SK-N-SH (cell line): Measurements from ENCODE around the gene SETBP1. TPM values are rescaled to one million over a fixed set of nuclear protein-coding genes. Genes with fewer than 3 reads are reported as not detected.

Source experiments
- CTCF ChIA-PET: fragments of 300-600, 350-600 bp; formaldehyde crosslinking; extraction: SDS; loops from one replicate; lab custom pipeline; 2021; lab: Yijun Ruan, JAX
- POLR2A ChIA-PET: fragments of 350-600 bp; sonication (Branson Sonifier 250); formaldehyde crosslinking; extraction: SDS; loops from one replicate; lab custom pipeline; 2020; ENCODE audit warnings: antibody characterized with exemption, inconsistent platforms; lab: Yijun Ruan, JAX
- DNase-seq: peaks from one replicate; pipeline ENCODE4 v3.0.0; 2012
- H2AFZ ChIP-seq: fragments of 200-600 bp; sonication (generic); 2 replicates; pipeline ENCODE4 v1.8.1; 2016; ENCODE audit warnings: antibody characterized with exemption, mild to moderate bottlenecking, low read depth
- H3F3A ChIP-seq: fragments of 200-600 bp; sonication (generic); replicated peaks from 2 replicates; pipeline ENCODE3; 2016; ENCODE audit warnings: antibody characterized with exemption, mild to moderate bottlenecking; ENCODE audit not compliant: insufficient read depth
- H3K27ac ChIP-seq, 2 experiments: fragments of 200-500 bp in 1 of 2; fragments of 200-600 bp in 1 of 2; sonication (Bioruptor generic) in 1 of 2; sonication (generic), shearing (Covaris generic) in 1 of 2; 2 replicates each; pipeline versions ENCODE4 v1.5.1 to v1.6.1; 2014 to 2016; ENCODE audit warnings: low read depth in 2 of 2, inconsistent platforms in 1 of 2, low read length in 1 of 2, mild to moderate bottlenecking in 1 of 2, mixed read lengths in 1 of 2
- H3K27me3 ChIP-seq: fragments of 200-600 bp; sonication (generic), shearing (Covaris generic); 2 replicates; pipeline ENCODE4 v1.6.1; 2016; ENCODE audit warnings: mixed run types; ENCODE audit not compliant: insufficient read depth
- H3K36me3 ChIP-seq, 2 experiments: fragments of 200-500 bp in 1 of 2; fragments of 200-600 bp in 1 of 2; sonication (Bioruptor generic) in 1 of 2; sonication (generic) in 1 of 2; replicated peaks in 1 of 2; 2 replicates each; pipeline versions ENCODE3 to v1.5.1; 2014 to 2016; ENCODE audit warnings: low read length in 1 of 2, mild to moderate bottlenecking in 1 of 2; ENCODE audit not compliant: insufficient read depth in 2 of 2, control insufficient read depth in 1 of 2
- H3K4me1 ChIP-seq, 2 experiments: fragments of 200-500 bp in 1 of 2; fragments of 200-600 bp in 1 of 2; sonication (Bioruptor generic) in 1 of 2; sonication (generic), shearing (Covaris generic) in 1 of 2; 2 replicates each; pipeline versions ENCODE4 v1.5.1 to v1.6.1; 2014 to 2016; ENCODE audit warnings: low read depth in 1 of 2, low read length in 1 of 2, mixed run types in 1 of 2; ENCODE audit not compliant: insufficient read depth in 2 of 2, control insufficient read depth in 1 of 2
- H3K4me2 ChIP-seq: fragments of 200-600 bp; sonication (generic), shearing (Covaris generic); 2 replicates; pipeline ENCODE4 v1.6.1; 2017; ENCODE audit warnings: mixed run types
- H3K4me3 ChIP-seq, 2 experiments: fragments of 200-500 bp in 1 of 2; fragments of 200-600 bp in 1 of 2; sonication (Bioruptor generic) in 1 of 2; sonication (generic), shearing (Covaris generic) in 1 of 2; 2 replicates each; pipeline versions ENCODE4 v1.5.1 to v1.8.1; 2014 to 2016; ENCODE audit warnings: low read depth in 2 of 2, inconsistent platforms in 1 of 2, low read length in 1 of 2, mild to moderate bottlenecking in 1 of 2, mixed read lengths in 1 of 2, moderate library complexity in 1 of 2
- H3K79me2 ChIP-seq: fragments of 200-600 bp; sonication (generic); 2 replicates; pipeline ENCODE4 v1.8.1; 2017; ENCODE audit warnings: mild to moderate bottlenecking; ENCODE audit not compliant: insufficient read depth
- H3K9ac ChIP-seq: fragments of 200-600 bp; sonication (generic); 2 replicates; pipeline ENCODE4 v1.6.1; 2017; ENCODE audit warnings: mixed run types
- H3K9me2 ChIP-seq: fragments of 200-600 bp; sonication (generic); 2 replicates; pipeline ENCODE4 v1.6.1; 2017; ENCODE audit warnings: mixed run types
- H3K9me3 ChIP-seq: fragments of 200-600 bp; sonication (generic); 2 replicates; pipeline ENCODE4 v1.6.1; 2017; ENCODE audit warnings: mixed run types, mild to moderate bottlenecking, moderate library complexity
- H4K20me1 ChIP-seq: fragments of 200-600 bp; sonication (generic); 2 replicates; pipeline ENCODE4 v1.6.1; 2017; ENCODE audit warnings: mild to moderate bottlenecking, mixed run types; ENCODE audit not compliant: insufficient read depth
- CHD2 ChIP-seq: fragments of 150-350 bp; IDR thresholded peaks from 2 replicates; pipeline ENCODE4 v1.6.1; 2018; ENCODE audit warnings: low read length; ENCODE audit not compliant: partially characterized antibody
- CTCF ChIP-seq: fragments of 200-600 bp; sonication (generic); IDR thresholded peaks from 2 replicates; pipeline ENCODE4 v1.6.1; 2017; ENCODE audit warnings: antibody characterized with exemption, mild to moderate bottlenecking, moderate library complexity
- ELF1 ChIP-seq: IDR thresholded peaks from 2 replicates; pipeline ENCODE4 v1.4.0; 2012
- FOSL2 ChIP-seq: IDR thresholded peaks from 2 replicates; pipeline ENCODE4 v1.4.0; 2012; ENCODE audit warnings: low read depth, mild to moderate bottlenecking, moderate library complexity, borderline replicate concordance
- GABPA ChIP-seq: IDR thresholded peaks from 2 replicates; pipeline ENCODE4 v1.4.0; 2012; ENCODE audit warnings: low read depth, mild to moderate bottlenecking
- GATA2 ChIP-seq: sonication (generic); formaldehyde crosslinking; IDR thresholded peaks from 2 replicates; pipeline ENCODE4 v1.5.0; 2020; ENCODE audit warnings: mild to moderate bottlenecking, missing genetic modification reagents
- IRF3 ChIP-seq: fragments of 150-350 bp; IDR thresholded peaks from 2 replicates; pipeline ENCODE4 v1.6.1; 2016; ENCODE audit warnings: mild to moderate bottlenecking, low read depth, low read length
- JUND ChIP-seq: IDR thresholded peaks from 2 replicates; pipeline ENCODE4 v1.4.0; 2012
- MAX ChIP-seq: IDR thresholded peaks from 2 replicates; pipeline ENCODE4 v1.4.0; 2012; ENCODE audit warnings: low read depth
- NFIC ChIP-seq: IDR thresholded peaks from 2 replicates; pipeline ENCODE4 v1.4.0; 2012; ENCODE audit warnings: borderline replicate concordance
- RCOR1 ChIP-seq: fragments of 150-350 bp; IDR thresholded peaks from 2 replicates; pipeline ENCODE4 v1.6.1; 2017; ENCODE audit warnings: antibody characterized with exemption, low read length
- RFX5 ChIP-seq: IDR thresholded peaks from 2 replicates; pipeline ENCODE4 v1.6.1; 2012; ENCODE audit warnings: mild to moderate bottlenecking, improper control_type of control experiment, low read length
- SMC3 ChIP-seq: IDR thresholded peaks from 2 replicates; pipeline ENCODE4 v1.6.1; 2012; ENCODE audit warnings: low read depth, low read length, improper control_type of control experiment
- TAF1 ChIP-seq: IDR thresholded peaks from 2 replicates; pipeline ENCODE4 v1.6.1; 2012; ENCODE audit warnings: low read depth, mild to moderate bottlenecking, low read length, moderate library complexity, borderline replicate concordance
- TCF12 ChIP-seq: IDR thresholded peaks from 2 replicates; pipeline ENCODE4 v1.4.0; 2012
- TEAD4 ChIP-seq: IDR thresholded peaks from 2 replicates; pipeline ENCODE4 v1.4.0; 2012; ENCODE audit warnings: mild to moderate bottlenecking, borderline replicate concordance; ENCODE audit not compliant: insufficient read depth
- USF1 ChIP-seq: IDR thresholded peaks from 2 replicates; pipeline ENCODE4 v1.4.0; 2012; ENCODE audit warnings: low read depth, borderline replicate concordance
- ZBTB33 ChIP-seq: IDR thresholded peaks from 2 replicates; pipeline ENCODE4 v1.4.0; 2012; ENCODE audit warnings: low read depth, borderline replicate concordance
- WGBS: methylation state at CpG from one replicate; pipeline ENCODE4 v1.1.6; 2017; ENCODE audit warnings: low lambda C conversion rate; 5-methylcytosine and 5-hydroxymethylcytosine counted together
- polyA plus RNA-seq, 3 experiments: library from polyadenylated mRNA; depleted of rRNA; stranded (reverse); fragments of >200 nt; gene quantifications; 2 replicates each; pipeline ENCODE4 v1.2.3, GENCODE V29; 2012

The SETBP1 gene
- polyA plus RNA-seq, 1 of the 3 experiments (the other 2 are of a cell fraction), result 3.0 TPM

GRCh38 chr18:45084206-45084605 lies 403.5 kb downstream of the SETBP1 start:
- no peaks in the 10 kb centered on the region for H3F3A ChIP-seq
- H3K27ac ChIP-seq, result no peak overlapping the region
- H3K4me1 ChIP-seq, result no peaks in the 10 kb centered on the region; a peak in 1 of 4 replicates
- CTCF ChIA-PET, result interaction anchor here (0.6 kb wide), 1 partner anchor 1279 kb away, joined by 3 read pairs; no protein-coding TSS in a partner anchor
- H3K9ac ChIP-seq, result no peak overlapping the region
- TF ChIP-seq ELF1, result no peak
- no peak for TF ChIP-seq SMC3
- no peak for TF ChIP-seq FOSL2
- no peak for TF ChIP-seq MAX
- no peak for TF ChIP-seq RCOR1
- TF ChIP-seq TEAD4, result no peak
- no peak for TF ChIP-seq JUND
- TF ChIP-seq ZBTB33, result no peak
- no peak for TF ChIP-seq GATA2 (CRISPR knock-in tag)
- TF ChIP-seq IRF3, result no peak
- TF ChIP-seq NFIC, result no peak
- no peak for TF ChIP-seq RFX5
- no peak for TF ChIP-seq CHD2
- no peak for TF ChIP-seq CTCF
- TF ChIP-seq TAF1, result no peak
- TF ChIP-seq GABPA, result no peak
- TF ChIP-seq TCF12, result no peak
- no peak for TF ChIP-seq USF1
- no peaks in the 10 kb centered on the region for H3K79me2 ChIP-seq
- no peaks in the 10 kb centered on the region for H4K20me1 ChIP-seq
- no peak overlapping the region for H2AFZ ChIP-seq
- DNase-seq, result no peak
- POLR2A ChIA-PET, result no interaction called here
- H3K9me2 ChIP-seq, result no peaks in the 10 kb centered on the region
- no peaks in the 10 kb centered on the region for H3K36me3 ChIP-seq
- H3K4me2 ChIP-seq, result no peak overlapping the region
- 89% methylated on average over 9 of the region's 13 CpGs for WGBS
- H3K4me3 ChIP-seq, result no peak overlapping the region
- H3K9me3 ChIP-seq, result no peaks in the 10 kb centered on the region
- no peaks in the 10 kb centered on the region for H3K27me3 ChIP-seq
